Esophagus squamous epithelium (tissue), 4 donors: Measurements from ENCODE around the gene FILIP1.

Experiments
- CTCF ChIP-seq, 6 experiments: fragments of 450-650 bp in 4 of 6; fragments of 200-600 bp in 2 of 6; sonication (generic) in 2 of 6; IDR thresholded peaks; one replicate each; pipeline ENCODE4 v1.5.1; 2016 to 2019; ENCODE audit warnings: antibody characterized with exemption in 6 of 6, mild to moderate bottlenecking in 4 of 6, moderate library complexity in 4 of 6
- POLR2A ChIP-seq, 4 donors: fragments of 450-650 bp; IDR thresholded peaks; one replicate each; pipeline ENCODE4 v1.6.1; 2017; ENCODE audit warnings: antibody characterized with exemption in 4 of 4, mild to moderate bottlenecking in 4 of 4, moderate library complexity in 3 of 4

GRCh38 chr6:75503291-75503690, 9.7 kb upstream of the FILIP1 start:
- TF ChIP-seq CTCF (IDR thresholded peaks at IDR 0.05) (no peak), POLR2A (IDR thresholded peaks at IDR 0.05) (no peak)
